Measurements from ENCODE around the gene TGFBRAP1.

DNA sequence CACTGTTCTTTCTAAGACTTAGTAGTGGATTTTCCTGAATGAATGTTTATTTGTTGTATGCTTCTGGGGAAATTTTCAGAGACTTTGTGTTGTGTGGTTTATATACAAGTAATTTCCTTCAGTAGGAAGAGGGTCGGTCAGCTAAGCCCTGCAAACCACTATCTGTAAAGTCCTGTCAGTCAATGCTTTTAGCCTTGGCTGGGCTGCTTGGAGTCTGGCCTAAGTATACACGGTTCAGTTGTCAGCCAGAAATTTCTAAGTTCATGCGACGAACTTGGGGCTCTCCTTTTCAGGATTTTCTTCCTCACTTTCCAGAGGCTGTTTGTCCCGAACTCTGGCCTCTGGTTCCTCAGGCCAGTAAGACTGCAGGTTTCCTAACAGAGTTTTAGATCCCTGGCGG, 29.1 kb upstream of the TGFBRAP1 start:
- TF ChIP-seq EZH2 (IDR thresholded peaks at IDR 0.05; ENCODE audit: insufficient read depth, poor library complexity, severe bottlenecking) (no peak), EZH2phosphoT487 (IDR thresholded peaks at IDR 0.05; ENCODE audit: insufficient read depth, low read depth) (no peak)
